OCI-LY1 (cell line): ENCODE measurements around the gene PTPRN2.
"Not testable (repeated sequence)": the region's sequence is repeated elsewhere in the genome, so short reads cannot be mapped to it uniquely, and the experiment has no call there.

ENCODE experiments used
- EZH2 ChIP-seq: fragments of 200-600 bp; sonication (generic), shearing (Covaris generic); IDR thresholded peaks from 2 replicates; pipeline ENCODE4 v1.8.0; 2017; ENCODE audit warnings: borderline replicate concordance, mixed run types, mild to moderate bottlenecking, antibody characterized with exemption, low read length, moderate library complexity, mixed read lengths
- TF ChIP-seq, protein P1 (sequence below): fragments of 200-600 bp; sonication (generic), shearing (Covaris generic); IDR thresholded peaks from 2 replicates; pipeline ENCODE4 v1.5.1; 2017; ENCODE audit warnings: mild to moderate bottlenecking, antibody characterized with exemption, low read length, moderate library complexity, mixed read lengths

DNA sequence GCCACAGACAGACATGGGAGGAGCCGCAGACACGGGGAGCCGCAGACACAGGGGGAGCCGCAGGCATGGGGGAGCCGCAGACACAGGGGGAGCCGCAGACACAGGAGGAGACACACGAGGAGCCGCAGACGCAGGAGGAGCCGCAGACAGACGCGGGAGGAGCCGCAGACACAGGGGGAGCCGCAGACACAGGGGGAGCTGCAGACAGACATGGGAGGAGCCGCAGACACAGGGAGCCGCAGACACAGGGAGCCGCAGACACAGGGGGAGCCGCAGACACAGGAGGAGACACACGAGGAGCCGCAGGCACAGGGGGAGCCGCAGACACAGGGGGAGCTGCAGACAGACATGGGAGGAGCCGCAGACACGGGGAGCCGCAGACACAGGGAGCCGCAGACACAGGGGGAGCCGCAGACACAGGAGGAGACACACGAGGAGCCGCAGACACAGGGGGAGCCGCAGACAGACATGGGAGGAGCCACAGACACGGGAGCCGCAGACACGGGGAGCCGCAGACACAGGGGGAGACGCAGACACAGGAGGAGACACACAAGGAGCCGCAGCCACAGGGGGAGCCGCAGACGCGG lies 313.8 kb downstream of the PTPRN2 start:
- TF ChIP-seq, protein P1, sequence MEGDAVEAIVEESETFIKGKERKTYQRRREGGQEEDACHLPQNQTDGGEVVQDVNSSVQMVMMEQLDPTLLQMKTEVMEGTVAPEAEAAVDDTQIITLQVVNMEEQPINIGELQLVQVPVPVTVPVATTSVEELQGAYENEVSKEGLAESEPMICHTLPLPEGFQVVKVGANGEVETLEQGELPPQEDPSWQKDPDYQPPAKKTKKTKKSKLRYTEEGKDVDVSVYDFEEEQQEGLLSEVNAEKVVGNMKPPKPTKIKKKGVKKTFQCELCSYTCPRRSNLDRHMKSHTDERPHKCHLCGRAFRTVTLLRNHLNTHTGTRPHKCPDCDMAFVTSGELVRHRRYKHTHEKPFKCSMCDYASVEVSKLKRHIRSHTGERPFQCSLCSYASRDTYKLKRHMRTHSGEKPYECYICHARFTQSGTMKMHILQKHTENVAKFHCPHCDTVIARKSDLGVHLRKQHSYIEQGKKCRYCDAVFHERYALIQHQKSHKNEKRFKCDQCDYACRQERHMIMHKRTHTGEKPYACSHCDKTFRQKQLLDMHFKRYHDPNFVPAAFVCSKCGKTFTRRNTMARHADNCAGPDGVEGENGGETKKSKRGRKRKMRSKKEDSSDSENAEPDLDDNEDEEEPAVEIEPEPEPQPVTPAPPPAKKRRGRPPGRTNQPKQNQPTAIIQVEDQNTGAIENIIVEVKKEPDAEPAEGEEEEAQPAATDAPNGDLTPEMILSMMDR, result not testable (repeated sequence)
- not testable (repeated sequence) for TF ChIP-seq EZH2
